GM19452 (cell line): ENCODE results near the gene ZNF609.
"Not testable (repeated sequence)": the region's sequence is repeated elsewhere in the genome, so short reads cannot be mapped to it uniquely, and the experiment has no call there.

ENCODE experiments used
- ATAC-seq: cut with Tn5 transposase; IDR thresholded peaks from one replicate; pipeline ENCODE4 v1.9.1; 2021; ENCODE audit not compliant: unreplicated experiment

Gene ZNF609

GRCh38 chr15:64617727-64618126, 157.3 kb downstream of the ZNF609 start:
- ATAC-seq, result no peak

DNA sequence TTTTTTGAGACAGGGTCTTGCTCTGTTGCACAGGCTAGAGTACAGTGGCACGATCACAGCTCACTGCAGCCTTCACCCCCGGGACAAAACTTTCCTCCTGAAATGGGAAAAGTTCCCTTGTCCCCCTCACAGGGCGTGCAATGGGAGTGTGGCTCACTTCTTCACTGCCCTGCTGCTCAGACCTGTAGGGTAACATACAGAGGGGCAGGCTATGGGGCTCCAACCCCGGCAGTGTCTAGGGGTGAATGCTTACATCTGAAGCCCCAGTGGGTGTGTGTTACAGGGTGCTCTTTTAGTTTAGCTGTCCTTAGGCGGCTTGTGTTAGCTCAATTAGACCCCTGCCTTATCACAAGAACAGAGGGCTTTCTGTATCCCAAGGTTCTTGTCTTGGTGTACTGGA, 157.8 kb downstream of the ZNF609 start:
- no peak for ATAC-seq

DNA sequence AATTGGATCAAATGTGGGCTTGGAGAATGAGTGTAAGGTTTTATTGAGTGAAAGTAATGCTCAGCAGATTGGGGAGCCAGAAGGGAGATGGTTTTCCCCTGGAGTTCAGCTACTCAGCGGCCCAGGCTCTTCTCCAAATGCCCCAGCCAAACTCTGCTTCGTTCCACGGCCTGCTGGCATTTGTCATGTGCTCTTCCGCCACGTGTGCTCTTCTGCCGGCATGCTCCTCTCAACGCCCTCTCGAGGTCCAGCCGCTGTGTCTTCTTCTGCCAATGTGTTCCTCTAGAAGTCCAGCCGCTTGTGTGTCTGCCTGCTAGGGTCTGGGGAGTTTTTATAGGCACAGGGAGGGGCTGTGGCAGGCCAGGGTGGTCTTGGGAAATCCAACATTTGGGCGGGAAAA, 158.2 kb downstream of the ZNF609 start:
- no peak for ATAC-seq

DNA sequence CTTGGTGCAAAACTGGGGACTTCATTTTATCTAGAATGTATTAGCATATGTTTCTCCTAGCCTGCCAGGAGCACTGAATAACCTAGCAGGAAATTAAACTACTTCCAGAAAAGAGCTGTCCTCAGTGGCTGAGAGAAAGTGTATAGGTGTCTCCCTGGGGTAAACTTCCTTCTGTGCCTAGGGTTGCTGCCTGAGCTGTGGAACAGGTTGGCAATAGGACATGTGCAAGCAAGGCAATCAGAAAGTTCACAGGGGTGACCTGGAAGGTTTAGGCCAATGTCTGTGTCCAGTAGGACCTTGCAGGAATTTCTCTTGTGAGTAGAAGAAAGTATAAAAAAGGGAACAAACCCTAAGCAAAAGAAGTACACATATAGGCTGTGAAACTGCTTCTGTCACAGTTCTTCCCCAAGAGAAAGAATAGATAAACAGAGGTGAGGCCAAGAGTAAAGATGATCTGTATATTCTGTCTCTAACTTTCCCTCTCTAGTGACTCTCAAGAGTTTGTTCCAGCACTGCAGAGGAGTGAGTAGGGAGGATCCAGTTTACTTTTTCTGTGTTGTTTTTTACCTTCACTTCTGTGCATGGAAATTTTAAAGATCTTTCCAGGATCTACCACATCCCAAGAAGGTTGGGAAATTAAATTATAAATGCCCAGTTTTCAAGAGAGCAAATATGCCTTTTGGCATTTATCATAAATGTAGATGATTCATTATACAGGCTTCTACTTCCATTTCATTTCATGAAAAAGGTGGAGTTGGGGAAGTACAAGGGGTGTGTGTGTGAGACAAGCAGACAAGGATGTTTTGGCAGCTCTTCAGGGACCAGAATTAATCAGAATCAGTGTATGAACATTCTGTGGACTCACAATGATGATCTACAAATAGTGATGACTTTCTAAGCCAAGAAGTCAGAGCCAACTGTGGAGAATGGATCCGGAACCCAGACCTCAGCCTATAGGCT, 159.8 kb downstream of the ZNF609 start:
- no peak for ATAC-seq

- ATAC-seq, result no peak
Measured at GRCh38 chr15:64621056-64621455, 160.7 kb downstream of the ZNF609 start.

- ATAC-seq, result peak; percentile 75
Measured at GRCh38 chr15:64622410-64623260, 162.3 kb downstream of the ZNF609 start.

- ATAC-seq, result no peak
Measured at GRCh38 chr15:64623347-64623996, 163.1 kb downstream of the ZNF609 start.

- no peak for ATAC-seq
Measured at GRCh38 chr15:64624242-64624641, 163.9 kb downstream of the ZNF609 start.

- no peak for ATAC-seq
Measured at GRCh38 chr15:64629063-64629462, 168.7 kb downstream of the ZNF609 start.

GRCh38 chr15:64630396-64631107, 170.2 kb downstream of the ZNF609 start:
- no peak for ATAC-seq

DNA sequence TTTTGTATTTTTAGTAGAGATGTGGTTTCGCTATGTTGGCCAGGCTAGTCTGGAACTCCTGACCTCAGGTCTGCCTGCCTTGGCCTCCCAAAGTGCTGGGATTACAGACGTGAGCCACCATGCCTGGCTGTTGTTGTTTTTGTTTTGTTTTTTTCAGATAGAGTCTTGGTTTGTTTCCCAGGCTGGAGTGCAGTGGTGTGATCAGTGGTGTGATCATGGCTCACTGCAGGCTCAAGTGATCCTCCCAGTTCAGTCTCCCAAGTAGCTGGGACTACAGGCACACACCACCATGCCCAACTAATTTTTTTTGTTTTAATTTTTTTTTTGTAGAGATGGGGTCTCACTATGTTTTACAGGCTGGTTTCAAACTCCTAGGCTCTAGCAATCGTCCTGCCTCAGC, 172.3 kb downstream of the ZNF609 start:
- ATAC-seq, result not testable (repeated sequence)

GRCh38 chr15:64633332-64633731, 173.0 kb downstream of the ZNF609 start:
- no peak for ATAC-seq

GRCh38 chr15:64634027-64634426, 173.6 kb downstream of the ZNF609 start:
- ATAC-seq, result peak; percentile 71

- ATAC-seq, result peak; percentile 68
Measured at GRCh38 chr15:64634576-64635498, 174.5 kb downstream of the ZNF609 start.

DNA sequence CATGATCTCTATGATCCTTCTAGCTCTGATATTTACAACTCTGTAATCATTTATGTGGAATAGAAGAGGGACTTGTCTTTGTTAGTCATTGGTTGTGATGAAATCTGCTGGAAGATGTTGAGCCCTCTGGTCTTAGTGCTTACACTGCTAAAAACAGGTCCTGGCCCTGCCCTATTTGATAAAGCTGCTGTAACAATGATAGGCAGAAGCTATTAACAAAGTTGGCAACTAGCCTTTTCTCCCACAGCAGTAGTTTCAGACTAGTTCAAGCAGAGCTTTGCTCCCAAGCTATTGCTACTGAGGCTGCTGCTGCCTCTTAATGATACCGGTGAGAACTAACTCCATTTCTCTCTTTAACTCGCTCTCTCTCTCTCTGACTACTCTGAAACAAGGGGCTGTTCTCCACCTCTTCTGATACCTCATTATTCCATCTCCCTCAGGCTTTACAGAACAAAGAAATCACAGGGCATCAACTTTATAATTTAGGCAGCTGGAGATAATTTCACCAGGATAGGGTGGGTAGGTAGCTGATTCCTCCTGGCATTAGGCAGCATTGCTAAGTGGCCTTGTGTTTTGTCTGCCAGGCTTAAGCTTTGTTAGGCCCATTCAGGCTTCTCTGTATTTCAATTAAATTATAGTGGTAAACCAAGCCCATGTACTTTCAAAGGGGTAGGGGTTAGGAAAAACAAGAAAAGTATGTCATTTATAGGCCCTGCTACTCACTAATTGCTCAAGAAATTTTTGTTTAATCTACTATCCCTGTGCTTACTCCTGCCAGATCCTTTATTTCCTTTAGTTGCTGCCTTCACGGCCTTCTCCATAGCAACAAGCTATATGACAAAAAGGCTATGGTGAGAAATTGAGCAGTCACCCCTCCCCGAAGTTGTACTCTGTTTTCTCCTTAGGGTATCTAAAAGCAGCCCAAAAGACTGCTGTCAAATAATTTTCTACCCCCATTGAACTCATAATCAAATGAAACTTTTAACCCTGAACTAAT, 175.4 kb downstream of the ZNF609 start:
- no peak for ATAC-seq

DNA sequence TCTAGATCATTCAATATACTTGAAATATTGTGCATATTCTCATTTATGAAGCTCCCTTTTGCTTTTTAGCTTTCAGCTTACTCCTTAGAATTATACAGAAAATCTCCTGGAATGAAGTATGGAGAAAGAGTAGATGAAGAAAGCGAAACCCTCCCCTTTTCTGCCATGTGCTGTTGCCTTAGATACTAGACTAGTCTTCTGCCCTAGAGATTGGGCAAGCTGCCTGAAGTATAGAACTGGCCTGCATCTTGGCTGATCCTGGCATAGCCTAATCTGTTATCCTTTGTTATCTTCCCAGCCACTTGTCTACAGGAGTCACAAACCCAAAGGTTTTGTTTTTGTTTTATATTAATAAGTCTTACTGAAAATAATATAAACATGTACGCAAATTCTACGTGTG, 176.2 kb downstream of the ZNF609 start:
- no peak for ATAC-seq

- ATAC-seq, result no peak
Measured at GRCh38 chr15:64637412-64637811, 177.0 kb downstream of the ZNF609 start.

- not testable (repeated sequence) for ATAC-seq
Measured at GRCh38 chr15:64639744-64640143, 179.4 kb downstream of the ZNF609 start.
